Measurements from ENCODE around the gene MTX1. TPM values are rescaled to one million over a fixed set of nuclear protein-coding genes. Genes with fewer than 3 reads are reported as not detected.

Gene MTX1
- total and polyA plus RNA-seq, 4 donors, result 25.6 to 72.1 (median 58.3) TPM

DNA sequence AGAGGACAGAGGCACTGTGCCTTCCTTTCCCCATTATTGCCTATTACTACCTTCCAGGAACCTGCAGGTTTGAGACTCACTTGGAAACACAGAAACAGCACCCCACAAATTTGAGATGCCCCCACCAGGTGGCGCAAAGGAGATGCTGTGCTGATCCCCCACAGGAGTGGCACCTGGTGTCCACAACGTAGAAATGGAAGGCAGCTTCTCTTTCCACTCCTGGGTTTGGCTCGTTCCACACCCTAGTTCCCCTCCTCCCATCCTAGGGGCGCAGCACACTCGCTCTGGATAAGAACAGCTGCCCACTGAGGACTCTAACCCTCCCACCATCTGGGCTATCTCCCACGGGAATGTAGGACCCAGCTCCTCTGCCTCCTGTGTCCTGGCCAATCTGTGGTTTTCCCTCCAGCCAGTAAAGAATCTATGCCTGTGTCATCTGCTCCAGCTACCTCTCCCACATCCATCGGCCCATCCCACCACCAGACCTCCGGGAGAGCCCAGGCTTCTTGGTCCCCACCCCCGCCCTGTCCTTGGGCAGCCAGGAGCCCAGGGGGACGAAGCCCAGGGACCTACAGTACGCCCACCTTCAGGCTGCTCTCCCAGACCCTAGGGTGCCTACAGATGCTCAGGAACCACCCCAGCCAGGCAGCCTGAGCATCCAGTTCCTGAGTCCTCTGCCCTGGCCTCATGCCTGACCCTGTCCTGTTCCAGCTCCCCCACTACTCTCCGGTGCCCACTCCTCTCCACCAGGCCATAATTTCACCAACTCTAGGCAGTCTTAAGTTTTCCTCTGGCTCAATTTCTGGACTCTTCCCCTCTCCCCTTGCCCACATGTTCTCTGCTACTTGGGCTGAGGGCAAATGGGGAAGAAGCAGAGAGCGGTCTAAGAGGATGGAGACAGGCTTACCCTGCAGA lies 1.3 kb upstream of the MTX1 start:
- 29 to 35% methylated on average over 13 of the region's 13 CpGs for WGBS, 2 donors
- H3K4me3 ChIP-seq, result no peak overlapping the region

DNA sequence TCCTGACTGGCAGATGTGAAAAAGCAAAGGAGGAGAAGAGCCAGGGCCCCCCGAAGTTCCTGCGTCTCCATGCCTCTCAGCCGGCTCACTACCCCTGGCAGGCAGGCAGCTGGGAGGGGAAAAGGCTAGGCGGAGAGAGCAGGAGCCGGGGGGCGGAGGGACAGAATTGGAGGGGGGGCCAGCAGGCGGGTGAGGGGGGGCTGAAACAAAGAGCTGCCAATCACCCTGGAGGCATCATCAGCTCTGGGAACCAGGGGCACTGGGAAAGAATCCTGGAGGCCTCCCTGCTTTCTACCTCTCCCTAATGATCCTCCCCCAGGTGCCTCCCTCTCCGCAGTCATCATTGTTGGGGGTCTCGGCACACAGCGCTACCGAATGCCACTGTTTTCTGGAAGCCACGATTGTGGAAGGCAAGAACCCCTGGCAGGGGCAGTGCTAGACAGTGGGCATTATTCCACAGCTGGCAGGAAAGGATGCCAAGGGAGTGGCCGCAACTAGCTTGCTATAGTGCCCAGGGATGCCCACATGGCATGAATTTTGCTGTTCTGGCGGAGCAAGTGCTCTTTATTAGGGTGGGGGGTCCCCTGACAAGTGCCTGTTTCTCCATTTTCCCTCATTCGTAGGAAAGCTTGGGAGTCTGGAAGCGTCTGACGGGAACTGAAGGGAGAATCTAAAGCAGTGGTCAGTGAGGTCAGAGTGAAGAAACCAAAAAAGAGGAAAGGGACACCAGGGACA lies 522 bp upstream of the MTX1 start, which contains the start of gene THBS3:
Gene THBS3 (minus strand): TSS at position 92 of the 735 bp plus-strand sequence. CDS start 21 bp downstream, at position 71.
- peak within 1 kb of the TSS; percentile 97 for H3K4me3 ChIP-seq
- WGBS, 2 donors, result 15 to 22% methylated on average over 15 to 17 of the region's 17 CpGs
- peak within 1 kb of the TSS; percentile 90 to 99 for H3K27ac ChIP-seq (ENCODE audit: low read depth in 1 of 2, low read length in 1 of 2)
- H3K4me1 ChIP-seq (ENCODE audit: control insufficient read depth in 5 of 5, insufficient read depth in 5 of 5, low read length in 5 of 5), result peaks cover 0 to 28% (median 7%) of the 10 kb centered on the region in 5 donors
- H3K9me3 ChIP-seq (ENCODE audit: control insufficient read depth in 4 of 4, insufficient read depth in 3 of 4, low read length in 3 of 4), result no peaks in the 10 kb centered on the region
- peak within 1 kb of the TSS; percentile 84 to 97 for H3K9ac ChIP-seq (ENCODE audit: insufficient read depth in 1 of 2, low read length in 2 of 2)
- TF ChIP-seq, protein P1, sequence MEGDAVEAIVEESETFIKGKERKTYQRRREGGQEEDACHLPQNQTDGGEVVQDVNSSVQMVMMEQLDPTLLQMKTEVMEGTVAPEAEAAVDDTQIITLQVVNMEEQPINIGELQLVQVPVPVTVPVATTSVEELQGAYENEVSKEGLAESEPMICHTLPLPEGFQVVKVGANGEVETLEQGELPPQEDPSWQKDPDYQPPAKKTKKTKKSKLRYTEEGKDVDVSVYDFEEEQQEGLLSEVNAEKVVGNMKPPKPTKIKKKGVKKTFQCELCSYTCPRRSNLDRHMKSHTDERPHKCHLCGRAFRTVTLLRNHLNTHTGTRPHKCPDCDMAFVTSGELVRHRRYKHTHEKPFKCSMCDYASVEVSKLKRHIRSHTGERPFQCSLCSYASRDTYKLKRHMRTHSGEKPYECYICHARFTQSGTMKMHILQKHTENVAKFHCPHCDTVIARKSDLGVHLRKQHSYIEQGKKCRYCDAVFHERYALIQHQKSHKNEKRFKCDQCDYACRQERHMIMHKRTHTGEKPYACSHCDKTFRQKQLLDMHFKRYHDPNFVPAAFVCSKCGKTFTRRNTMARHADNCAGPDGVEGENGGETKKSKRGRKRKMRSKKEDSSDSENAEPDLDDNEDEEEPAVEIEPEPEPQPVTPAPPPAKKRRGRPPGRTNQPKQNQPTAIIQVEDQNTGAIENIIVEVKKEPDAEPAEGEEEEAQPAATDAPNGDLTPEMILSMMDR (IDR thresholded peaks at IDR 0.05; ENCODE audit: control extremely low read depth, extremely low read depth), result no peak
- no peak for ATAC-seq (ENCODE audit: insufficient read depth, low FRiP score)
- H3K27me3 ChIP-seq (ENCODE audit: control insufficient read depth in 3 of 3, insufficient read depth in 3 of 3, low read length in 2 of 3), result no peaks in the 10 kb centered on the region
- DNase-seq, result peak; percentile 52 to 65 (median 55)
- peaks cover 0 to 9% (median 4%) of the 10 kb centered on the region in 4 donors for H3K36me3 ChIP-seq (ENCODE audit: control insufficient read depth in 4 of 4, insufficient read depth in 4 of 4, low read length in 4 of 4)

More for the DNA sequence above, 1.3 kb upstream of the MTX1 start:
- TF ChIP-seq, protein P1 (IDR thresholded peaks at IDR 0.05; ENCODE audit: control extremely low read depth, extremely low read depth), result peak; percentile 81
- H3K36me3 ChIP-seq (ENCODE audit: control insufficient read depth in 4 of 4, insufficient read depth in 4 of 4, low read length in 4 of 4), result peaks cover 0 to 10% (median 3%) of the 10 kb centered on the region in 4 donors
- DNase-seq (peak; percentile 80 to 85 (median 84)), ATAC-seq (ENCODE audit: insufficient read depth, low FRiP score) (no peak)
- peak overlapping the region in 1 of 2 donors; percentile 4 for H3K9ac ChIP-seq (ENCODE audit: insufficient read depth in 1 of 2, low read length in 2 of 2)
- H3K4me1 ChIP-seq (ENCODE audit: control insufficient read depth in 5 of 5, insufficient read depth in 5 of 5, low read length in 5 of 5), result peaks cover 0 to 28% (median 7%) of the 10 kb centered on the region in 5 donors
- H3K9me3 ChIP-seq (ENCODE audit: control insufficient read depth in 4 of 4, insufficient read depth in 3 of 4, low read length in 3 of 4), result no peaks in the 10 kb centered on the region
- peak overlapping the region; percentile 90 to 99 for H3K27ac ChIP-seq (ENCODE audit: low read depth in 1 of 2, low read length in 1 of 2)
- no peaks in the 10 kb centered on the region for H3K27me3 ChIP-seq (ENCODE audit: control insufficient read depth in 3 of 3, insufficient read depth in 3 of 3, low read length in 2 of 3)

DNA sequence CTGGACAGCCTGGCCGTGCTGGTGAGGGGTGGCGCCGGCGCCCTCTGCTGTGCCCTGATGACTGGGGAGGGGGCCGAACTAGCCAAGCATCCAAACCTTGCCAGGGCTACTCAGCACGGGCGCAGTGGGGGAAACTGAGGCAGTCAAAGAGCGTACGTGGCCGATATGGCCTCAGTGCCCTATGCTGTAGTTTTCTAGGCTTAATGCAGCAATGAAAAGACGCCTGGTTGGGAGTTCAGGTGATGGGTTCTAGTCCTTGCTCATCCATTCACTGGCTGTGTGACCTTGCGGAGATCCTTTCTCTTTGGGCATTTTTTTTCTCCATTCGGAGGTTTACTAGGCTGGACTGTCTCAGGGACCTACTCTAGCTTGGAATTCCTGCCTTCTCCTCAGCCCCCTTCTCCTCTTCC lies 822 bp downstream of the MTX1 start:
- H3K27me3 ChIP-seq (ENCODE audit: control insufficient read depth in 3 of 3, insufficient read depth in 3 of 3, low read length in 2 of 3), result no peaks in the 10 kb centered on the region
- no peaks in the 10 kb centered on the region for H3K9me3 ChIP-seq (ENCODE audit: control insufficient read depth in 4 of 4, insufficient read depth in 3 of 4, low read length in 3 of 4)
- WGBS, 2 donors, result 4 to 5% methylated on average over 13 of the region's 13 CpGs
- H3K36me3 ChIP-seq (ENCODE audit: control insufficient read depth in 4 of 4, insufficient read depth in 4 of 4, low read length in 4 of 4), result peaks cover 0 to 9% (median 4%) of the 10 kb centered on the region in 4 donors
- ATAC-seq (ENCODE audit: insufficient read depth, low FRiP score) (no peak), DNase-seq (no peak)
- H3K4me3 ChIP-seq, result peak overlapping the region; percentile 97
- peak overlapping the region; percentile 90 to 99 for H3K27ac ChIP-seq (ENCODE audit: low read depth in 1 of 2, low read length in 1 of 2)
- H3K9ac ChIP-seq (ENCODE audit: insufficient read depth in 1 of 2, low read length in 2 of 2), result peak overlapping the region; percentile 83 to 97
- H3K4me1 ChIP-seq (ENCODE audit: control insufficient read depth in 5 of 5, insufficient read depth in 5 of 5, low read length in 5 of 5), result peaks cover 0 to 28% (median 7%) of the 10 kb centered on the region in 5 donors
- TF ChIP-seq, protein P1 (IDR thresholded peaks at IDR 0.05; ENCODE audit: control extremely low read depth, extremely low read depth), result no peak
